Epithelial cell of proximal tubule (primary cell): ENCODE measurements around the gene MAST3. TPM values are rescaled to one million over a fixed set of nuclear protein-coding genes. Genes with fewer than 3 reads are reported as not detected.

ENCODE experiments used
- DNase-seq: peaks from one replicate; pipeline ENCODE4 v3.0.0-alpha.2; 2011; ENCODE audit warnings: low read depth
- H3K4me3 ChIP-seq: 2 replicates; pipeline ENCODE4 v1.5.1; 2011; ENCODE audit warnings: low read depth, mild to moderate bottlenecking, low read length
- total RNA-seq: library from RNA; depleted of rRNA; stranded (reverse); fragments of >200 nt; gene quantifications from 2 replicates; pipeline ENCODE4 v1.2.3, GENCODE V29; 2015
- TF ChIP-seq, protein P1 (sequence below): conservative IDR thresholded peaks from 2 replicates; pipeline ENCODE4 v1.5.1; 2012; ENCODE audit warnings: low read depth, mild to moderate bottlenecking, low read length

Gene MAST3
- total RNA-seq, 1 donor from 2014 or later, result 3.5 TPM

GRCh38 chr19:18065173-18065495, 32.4 kb upstream of the MAST3 start:
- DNase-seq, result no peak
- TF ChIP-seq, protein P1, sequence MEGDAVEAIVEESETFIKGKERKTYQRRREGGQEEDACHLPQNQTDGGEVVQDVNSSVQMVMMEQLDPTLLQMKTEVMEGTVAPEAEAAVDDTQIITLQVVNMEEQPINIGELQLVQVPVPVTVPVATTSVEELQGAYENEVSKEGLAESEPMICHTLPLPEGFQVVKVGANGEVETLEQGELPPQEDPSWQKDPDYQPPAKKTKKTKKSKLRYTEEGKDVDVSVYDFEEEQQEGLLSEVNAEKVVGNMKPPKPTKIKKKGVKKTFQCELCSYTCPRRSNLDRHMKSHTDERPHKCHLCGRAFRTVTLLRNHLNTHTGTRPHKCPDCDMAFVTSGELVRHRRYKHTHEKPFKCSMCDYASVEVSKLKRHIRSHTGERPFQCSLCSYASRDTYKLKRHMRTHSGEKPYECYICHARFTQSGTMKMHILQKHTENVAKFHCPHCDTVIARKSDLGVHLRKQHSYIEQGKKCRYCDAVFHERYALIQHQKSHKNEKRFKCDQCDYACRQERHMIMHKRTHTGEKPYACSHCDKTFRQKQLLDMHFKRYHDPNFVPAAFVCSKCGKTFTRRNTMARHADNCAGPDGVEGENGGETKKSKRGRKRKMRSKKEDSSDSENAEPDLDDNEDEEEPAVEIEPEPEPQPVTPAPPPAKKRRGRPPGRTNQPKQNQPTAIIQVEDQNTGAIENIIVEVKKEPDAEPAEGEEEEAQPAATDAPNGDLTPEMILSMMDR, result no peak
- no peak overlapping the region for H3K4me3 ChIP-seq

DNA sequence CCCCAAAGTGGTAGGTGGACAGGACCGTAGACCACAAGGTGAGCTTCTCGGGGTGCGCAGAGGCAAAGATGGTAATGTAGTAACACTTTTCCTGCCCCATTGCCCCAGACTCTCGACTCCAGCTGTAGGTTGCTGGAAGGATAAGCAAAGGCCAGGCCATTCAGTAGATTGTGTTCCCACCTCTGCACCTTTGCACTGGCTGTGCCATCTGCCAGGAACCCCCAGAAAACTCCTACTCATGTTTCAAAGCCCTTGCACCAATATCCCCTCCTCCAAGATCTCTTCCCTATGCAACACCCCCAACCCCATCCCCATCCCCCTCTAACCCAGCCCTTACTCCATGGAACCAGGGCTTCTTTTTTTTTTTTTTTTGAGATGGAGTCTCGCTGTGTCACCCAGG, 29.2 kb upstream of the MAST3 start:
- DNase-seq, result no peak
- H3K4me3 ChIP-seq, result no peak overlapping the region
- TF ChIP-seq, protein P1, result no peak

DNA sequence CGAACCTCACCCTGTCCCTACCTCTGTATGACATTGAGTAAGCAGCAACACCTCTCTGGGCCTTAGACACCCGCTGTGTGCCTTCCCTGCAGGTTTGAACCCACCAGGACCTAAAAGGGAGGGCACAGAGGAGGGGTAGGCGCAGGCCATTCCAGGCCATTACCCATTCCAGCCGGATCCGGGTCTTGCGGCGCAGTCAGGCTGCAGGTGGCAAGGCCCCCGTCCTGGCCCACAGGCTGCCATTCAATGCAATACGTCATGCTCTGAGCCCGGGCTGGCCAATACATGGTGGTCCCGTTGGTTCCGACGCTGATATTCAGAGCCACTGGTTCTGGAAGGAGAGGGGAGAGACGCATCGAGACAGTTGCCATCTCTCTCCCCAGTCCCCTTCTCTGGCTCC, 28.2 kb upstream of the MAST3 start:
- TF ChIP-seq, protein P1, result no peak
- no peak overlapping the region for H3K4me3 ChIP-seq
- DNase-seq, result no peak

DNA sequence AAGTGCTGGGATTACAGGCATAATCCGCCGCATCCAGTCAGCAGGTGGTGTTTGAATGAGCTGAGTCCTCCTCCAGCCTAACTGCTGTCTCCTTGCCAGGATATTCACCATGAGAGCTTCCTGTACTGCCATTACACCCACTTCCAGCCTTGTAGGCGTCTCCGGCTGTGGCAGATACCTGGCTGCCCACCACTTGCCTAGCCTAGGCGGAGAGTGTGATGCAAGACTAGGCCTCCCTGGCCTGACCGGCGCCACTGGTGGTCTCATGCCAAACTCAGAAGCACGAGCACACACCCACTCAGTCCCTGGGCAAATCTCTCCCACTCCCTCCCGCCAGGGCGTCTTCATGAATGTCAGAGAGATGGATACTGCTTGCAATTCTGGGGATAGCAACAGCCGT, 27.4 kb upstream of the MAST3 start:
- no peak for DNase-seq
- TF ChIP-seq, protein P1, result no peak
- no peak overlapping the region for H3K4me3 ChIP-seq

- H3K4me3 ChIP-seq, result no peak overlapping the region
- no peak for DNase-seq
- TF ChIP-seq, protein P1, result no peak
These were observed 25.2 kb upstream of the MAST3 start for GRCh38 chr19:18072335-18072734.

GRCh38 chr19:18073197-18073596, 24.4 kb upstream of the MAST3 start:
- no peak overlapping the region for H3K4me3 ChIP-seq
- DNase-seq, result no peak
- TF ChIP-seq, protein P1, result no peak

DNA sequence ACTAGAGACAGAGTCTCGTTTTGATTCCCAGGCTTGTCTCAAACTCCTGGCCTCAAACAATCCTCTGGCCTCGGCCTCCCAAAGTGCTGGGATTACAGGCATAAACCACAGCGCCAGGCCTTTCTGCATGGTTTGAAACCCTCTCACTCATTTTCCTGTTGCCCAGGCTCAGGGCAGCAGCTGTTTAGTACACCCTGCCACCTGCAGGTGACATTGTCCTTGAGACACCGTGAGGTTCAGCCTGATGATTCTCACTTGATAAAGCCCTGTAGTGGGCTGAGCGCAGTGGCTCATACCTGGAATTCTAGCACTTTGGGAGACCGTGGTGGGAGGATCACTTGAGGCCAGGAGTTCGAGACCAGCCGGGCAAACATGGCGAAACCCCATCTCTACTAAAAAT, 23.4 kb upstream of the MAST3 start:
- no peak overlapping the region for H3K4me3 ChIP-seq
- TF ChIP-seq, protein P1, result peak; percentile 4
- DNase-seq, result no peak
